Lower leg skin (tissue), 4 donors: ENCODE measurements around the gene CARD14. TPM values are rescaled to one million over a fixed set of nuclear protein-coding genes. Genes with fewer than 3 reads are reported as not detected.
"Not testable (repeated sequence)": the region's sequence is repeated elsewhere in the genome, so short reads cannot be mapped to it uniquely, and the experiment has no call there.

Source experiments
- DNase-seq, 2 donors: peaks; one replicate each; pipeline ENCODE4 v3.0.0-alpha.2; 2019; ENCODE audit warnings: low spot score in 2 of 2
- H3K4me3 ChIP-seq: fragments of 200-600 bp; sonication (generic); 2 replicates; pipeline ENCODE4 v1.5.1; 2017; ENCODE audit warnings: mild to moderate bottlenecking, low read depth; ENCODE audit not compliant: poor library complexity, severe bottlenecking
- POLR2A ChIP-seq, 2 donors: fragments of 450-650 bp; IDR thresholded peaks; one replicate each; pipeline ENCODE4 v1.6.1; 2016 to 2017; ENCODE audit warnings: antibody characterized with exemption in 2 of 2, mild to moderate bottlenecking in 1 of 2, moderate library complexity in 1 of 2
- WGBS, 2 donors: methylation state at CpG; one replicate each; pipeline ENCODE4 v1.1.5; 2018; 5-methylcytosine and 5-hydroxymethylcytosine counted together
- intact Hi-C: fragments of 100-400 bp; cut with DNase I; formaldehyde crosslinking; loops from one replicate; pipeline ENCODE4 v1.15.0; 2023; ENCODE audit warnings: low total_unique reads
- total RNA-seq, 4 donors: library from RNA; depleted of rRNA; stranded (reverse); fragments of >200 nt; gene quantifications; one replicate each; pipeline ENCODE4 v1.1.0, GENCODE V29; 2016
- TF ChIP-seq, protein P1 (sequence below), 3 donors: fragments of 450-650 bp; IDR thresholded peaks; one replicate each; pipeline ENCODE4 v1.5.1; 2016; ENCODE audit warnings: antibody characterized with exemption in 3 of 3, mild to moderate bottlenecking in 3 of 3, moderate library complexity in 2 of 3

CARD14 gene
- total RNA-seq, 4 donors from 2014 or later = 52.3 to 73.2 (median 57.5) TPM

DNA sequence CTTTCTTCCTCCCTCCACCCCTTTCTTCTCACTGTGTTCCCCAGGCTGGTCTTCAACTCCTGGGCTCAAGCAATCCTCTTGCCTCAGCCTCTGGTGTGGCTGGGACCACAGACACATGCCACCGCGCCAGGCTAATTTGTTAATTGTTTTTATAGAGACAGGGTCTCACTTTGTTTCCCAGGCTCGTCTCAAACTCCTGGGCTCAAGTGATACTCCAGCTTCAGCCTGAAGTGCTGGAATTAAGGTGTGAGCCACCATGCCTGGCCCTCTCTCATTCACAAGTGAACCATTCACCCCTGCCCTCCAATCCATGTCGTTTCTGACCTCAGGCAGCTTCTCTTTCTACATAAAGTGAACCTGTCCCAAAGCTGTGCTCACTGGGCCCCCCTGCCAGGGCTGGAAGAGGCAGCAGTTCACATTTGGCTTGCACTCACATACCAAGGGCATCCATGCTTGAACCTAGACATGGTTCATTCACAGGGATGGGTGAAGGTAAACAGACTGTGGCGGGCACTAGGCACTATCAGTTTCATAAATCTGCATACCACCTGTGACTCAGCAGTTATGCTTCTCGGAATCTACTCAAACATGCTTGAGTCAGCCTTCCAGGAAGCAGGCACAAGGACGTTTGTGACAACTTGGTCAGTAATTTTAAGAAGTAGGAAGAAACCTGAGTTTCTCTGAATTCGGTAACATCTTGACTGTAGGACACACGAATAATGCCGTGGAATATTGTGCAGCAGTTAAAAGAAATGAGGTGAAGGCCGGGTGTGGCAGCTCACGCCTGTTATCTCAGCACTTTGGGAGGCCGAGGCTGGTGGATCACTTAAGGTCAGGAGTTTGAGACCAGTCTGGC, 84.8 kb downstream of the CARD14 start:
- intact Hi-C loops = loop anchor here (5.0 kb wide), 1 partner anchor 172 kb away; no protein-coding TSS in a partner anchor
- no peak for DNase-seq
- no peak overlapping the region for H3K4me3 ChIP-seq
- TF ChIP-seq, protein P1, sequence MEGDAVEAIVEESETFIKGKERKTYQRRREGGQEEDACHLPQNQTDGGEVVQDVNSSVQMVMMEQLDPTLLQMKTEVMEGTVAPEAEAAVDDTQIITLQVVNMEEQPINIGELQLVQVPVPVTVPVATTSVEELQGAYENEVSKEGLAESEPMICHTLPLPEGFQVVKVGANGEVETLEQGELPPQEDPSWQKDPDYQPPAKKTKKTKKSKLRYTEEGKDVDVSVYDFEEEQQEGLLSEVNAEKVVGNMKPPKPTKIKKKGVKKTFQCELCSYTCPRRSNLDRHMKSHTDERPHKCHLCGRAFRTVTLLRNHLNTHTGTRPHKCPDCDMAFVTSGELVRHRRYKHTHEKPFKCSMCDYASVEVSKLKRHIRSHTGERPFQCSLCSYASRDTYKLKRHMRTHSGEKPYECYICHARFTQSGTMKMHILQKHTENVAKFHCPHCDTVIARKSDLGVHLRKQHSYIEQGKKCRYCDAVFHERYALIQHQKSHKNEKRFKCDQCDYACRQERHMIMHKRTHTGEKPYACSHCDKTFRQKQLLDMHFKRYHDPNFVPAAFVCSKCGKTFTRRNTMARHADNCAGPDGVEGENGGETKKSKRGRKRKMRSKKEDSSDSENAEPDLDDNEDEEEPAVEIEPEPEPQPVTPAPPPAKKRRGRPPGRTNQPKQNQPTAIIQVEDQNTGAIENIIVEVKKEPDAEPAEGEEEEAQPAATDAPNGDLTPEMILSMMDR (IDR thresholded peaks at IDR 0.05) = no peak
- TF ChIP-seq POLR2A (IDR thresholded peaks at IDR 0.05) = no peak
- WGBS, 2 donors = 52 to 61% methylated on average over 13 of the region's 13 CpGs

DNA sequence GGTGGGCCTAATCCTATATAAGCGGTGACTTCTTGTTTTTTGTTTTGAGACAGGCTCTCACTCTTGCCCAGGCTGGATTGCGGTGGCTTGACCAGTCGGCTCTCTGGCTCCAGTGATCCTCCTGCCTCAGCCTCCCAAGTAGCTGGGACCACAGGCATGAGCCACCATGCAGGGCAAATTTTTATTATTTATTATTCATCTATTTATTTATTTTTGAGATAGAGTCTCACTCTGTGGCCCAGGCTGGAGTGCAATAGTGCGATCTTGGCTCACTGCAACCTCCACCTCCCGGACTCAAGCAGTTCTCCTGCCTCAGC, 86.2 kb downstream of the CARD14 start:
- no peak overlapping the region for H3K4me3 ChIP-seq
- DNase-seq = no peak
- intact Hi-C loops = no loop called here
- 96 to 97% methylated on average over 5 of the region's 5 CpGs for WGBS, 2 donors
- TF ChIP-seq, protein P1 (IDR thresholded peaks at IDR 0.05) = no peak
- TF ChIP-seq POLR2A (IDR thresholded peaks at IDR 0.05) = no peak

DNA sequence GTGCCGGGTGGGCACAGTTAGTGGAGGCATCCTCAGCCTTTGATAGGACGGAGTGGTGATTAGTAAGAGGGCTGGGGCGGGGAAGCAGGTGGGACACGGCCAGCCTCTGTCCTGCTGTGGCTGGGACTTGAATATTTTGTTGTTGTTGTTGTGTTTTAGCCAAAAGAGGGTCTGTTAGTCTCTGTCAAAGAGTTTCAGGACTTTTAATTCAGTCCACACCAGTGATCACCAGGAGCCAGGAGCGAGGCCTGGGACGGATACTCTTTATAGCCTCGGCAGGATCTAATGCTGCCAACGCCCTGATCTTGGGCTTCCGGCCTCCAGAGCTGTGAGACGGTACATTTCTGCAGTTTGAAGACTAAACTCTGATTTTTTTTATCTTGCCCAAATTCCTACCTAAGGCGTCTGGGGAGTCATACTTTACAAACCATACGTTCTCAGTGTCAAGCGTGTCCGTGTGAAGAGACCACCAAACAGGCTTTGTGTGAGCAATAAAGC, 87.9 kb downstream of the CARD14 start:
- TF ChIP-seq, protein P1 (IDR thresholded peaks at IDR 0.05) = no peak
- TF ChIP-seq POLR2A (IDR thresholded peaks at IDR 0.05) = no peak
- WGBS, 2 donors = 60 to 65% methylated on average over 14 of the region's 14 CpGs
- no peak for DNase-seq
- no peak overlapping the region for H3K4me3 ChIP-seq
- intact Hi-C loops = no loop called here

DNA sequence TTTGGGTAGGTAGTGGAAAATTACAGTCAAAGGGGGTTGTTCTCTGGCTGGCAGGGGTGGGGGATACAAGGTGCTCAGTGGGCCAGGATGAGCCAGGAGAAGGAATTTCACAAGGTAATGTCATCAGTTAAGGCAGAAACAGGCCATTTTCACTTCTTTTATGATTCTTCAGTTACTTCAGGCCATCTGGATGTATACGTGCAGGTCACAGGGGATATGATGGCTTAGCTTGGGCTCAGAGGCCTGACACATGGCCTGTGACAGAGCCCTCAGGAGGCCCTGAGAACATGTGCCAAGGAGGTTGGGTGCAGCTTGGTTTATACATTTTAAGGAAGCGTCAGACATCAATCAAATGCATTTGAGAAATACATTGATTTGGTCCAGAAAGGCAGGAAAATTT, 88.5 kb downstream of the CARD14 start:
- H3K4me3 ChIP-seq, intact Hi-C loops, DNase-seq: not testable (repeated sequence)
- 77 to 93% methylated on average over 2 of the region's 2 CpGs for WGBS, 2 donors

Other genes starting within 250 kb of the CARD14 start
- 10 to 100 TPM in 3 of 4 donors, 1 to 10 TPM in 1; 9.1 to 28.0 (median 22.3) TPM for gene TBC1D16, start 134.2 kb upstream of the CARD14 start, total RNA-seq
- gene CCDC40, start 133.4 kb upstream of the CARD14 start, total RNA-seq = 1 to 10 TPM; 1.2 to 5.8 (median 2.1) TPM
- gene GAA, start 68.4 kb upstream of the CARD14 start, total RNA-seq = 10 to 100 TPM; 48.1 to 71.7 (median 67.8) TPM
- gene EIF4A3, start 22.9 kb upstream of the CARD14 start, total RNA-seq = 10 to 100 TPM; 70.3 to 87.2 (median 75.3) TPM
- 10 to 100 TPM; 19.4 to 47.3 (median 37.0) TPM for gene SGSH, start 50.3 kb downstream of the CARD14 start, total RNA-seq
- 10 to 100 TPM; 20.1 to 28.1 (median 22.3) TPM for gene SLC26A11, start 50.4 kb downstream of the CARD14 start, total RNA-seq
- gene RNF213, start 90.8 kb downstream of the CARD14 start, total RNA-seq = 100 to 1,000 TPM in 1 of 4 donors, 10 to 100 TPM in 3; 48.4 to 103 (median 59.8) TPM
- gene ENDOV, start 245.1 kb downstream of the CARD14 start, total RNA-seq = 10 to 100 TPM; 13.7 to 26.8 (median 21.3) TPM